T-helper 9 cell (primary cell): Measurements from ENCODE around the gene RACGAP1.
"Not testable (repeated sequence)": the region's sequence is repeated elsewhere in the genome, so short reads cannot be mapped to it uniquely, and the experiment has no call there.

Experiments used
- DNase-seq: peaks from one replicate; pipeline ENCODE4 v3.0.0-alpha.2; 2020

Gene RACGAP1

GRCh38 chr12:50055831-50056638 lies 30.7 kb upstream of the RACGAP1 start:
- DNase-seq, result peak; percentile 42

GRCh38 chr12:50053583-50053982 lies 28.3 kb upstream of the RACGAP1 start:
- no peak for DNase-seq

GRCh38 chr12:50052964-50053363 lies 27.7 kb upstream of the RACGAP1 start:
- DNase-seq, result no peak

- no peak for DNase-seq
Observed at GRCh38 chr12:50052544-50052943, 27.2 kb upstream of the RACGAP1 start.

- DNase-seq, result no peak
Observed at GRCh38 chr12:50051101-50051806, 26.0 kb upstream of the RACGAP1 start.

- DNase-seq, result no peak
Observed at GRCh38 chr12:50050410-50051098, 25.3 kb upstream of the RACGAP1 start.

GRCh38 chr12:50050119-50050385 lies 24.8 kb upstream of the RACGAP1 start:
- DNase-seq, result no peak

GRCh38 chr12:50049254-50050118 lies 24.2 kb upstream of the RACGAP1 start:
- DNase-seq, result no peak

- DNase-seq, result no peak
Observed at GRCh38 chr12:50047693-50048250, 22.5 kb upstream of the RACGAP1 start.

GRCh38 chr12:50043854-50044253 lies 18.6 kb upstream of the RACGAP1 start:
- DNase-seq, result no peak

- DNase-seq, result no peak
Observed at GRCh38 chr12:50043308-50043707, 18.0 kb upstream of the RACGAP1 start.

GRCh38 chr12:50042693-50043092 lies 17.4 kb upstream of the RACGAP1 start:
- DNase-seq, result no peak

GRCh38 chr12:50041962-50042361 lies 16.7 kb upstream of the RACGAP1 start:
- DNase-seq, result no peak

- DNase-seq, result no peak
Observed at GRCh38 chr12:50041062-50041860, 16.0 kb upstream of the RACGAP1 start.

- no peak for DNase-seq
Observed at GRCh38 chr12:50040657-50041056, 15.4 kb upstream of the RACGAP1 start.

- peak; percentile 83 for DNase-seq
Observed at GRCh38 chr12:50039151-50039835, 14.0 kb upstream of the RACGAP1 start.

- DNase-seq, result no peak
Observed at GRCh38 chr12:50038336-50038735, 13.0 kb upstream of the RACGAP1 start.

- no peak for DNase-seq
Observed at GRCh38 chr12:50032854-50033581, 7.7 kb upstream of the RACGAP1 start.

- no peak for DNase-seq
Observed at GRCh38 chr12:50032515-50032853, 7.2 kb upstream of the RACGAP1 start.

GRCh38 chr12:50030449-50030848 lies 5.2 kb upstream of the RACGAP1 start:
- DNase-seq, result not testable (repeated sequence)

- no peak for DNase-seq
Observed at GRCh38 chr12:50026691-50027090, 1.4 kb upstream of the RACGAP1 start.
